Activated CD4-positive, alpha-beta memory T cell treated with anti-CD3 and anti-CD28 coated beads for 36 hours (primary cell): ENCODE results near the gene CADM1. TPM values are rescaled to one million over a fixed set of nuclear protein-coding genes. Genes with fewer than 3 reads are reported as not detected.

Source experiments
- CTCF ChIA-PET: fragments of 350-600 bp; sonication (Branson Sonifier 250); formaldehyde crosslinking; loops from one replicate; lab custom pipeline; 2021; ENCODE audit warnings: antibody characterized with exemption, inconsistent platforms; lab: Charles Lee
- POLR2A ChIA-PET: fragments of 350-600 bp; sonication (Branson Sonifier 250); formaldehyde crosslinking; loops from one replicate; lab custom pipeline; 2021; ENCODE audit warnings: antibody characterized with exemption; lab: Charles Lee
- DNase-seq: peaks from one replicate; pipeline ENCODE4 v3.0.0-alpha.2; 2020
- H3K27ac Mint-ChIP-seq: one replicate; pipeline ENCODE4 v1.8.0; 2021; ENCODE audit warnings: mixed read lengths
- H3K27me3 Mint-ChIP-seq: one replicate; pipeline ENCODE4 v1.8.0; 2021; ENCODE audit warnings: mixed read lengths
- H3K36me3 Mint-ChIP-seq: one replicate; pipeline ENCODE4 v1.8.0; 2021; ENCODE audit warnings: mixed read lengths
- H3K4me1 Mint-ChIP-seq: one replicate; pipeline ENCODE4 v1.8.0; 2021; ENCODE audit warnings: low read depth, mixed read lengths
- H3K4me3 Mint-ChIP-seq: one replicate; pipeline ENCODE4 v1.8.0; 2021; ENCODE audit warnings: mild to moderate bottlenecking, mixed read lengths
- H3K9me3 Mint-ChIP-seq: one replicate; pipeline ENCODE4 v1.8.0; 2021; ENCODE audit warnings: mixed read lengths
- intact Hi-C: fragments of 100-400 bp; cut with micrococcal nuclease; formaldehyde crosslinking; loops from one replicate; pipeline ENCODE4 v1.15.1; 2023
- total RNA-seq, 2 experiments: library from RNA; stranded (reverse); gene quantifications; one replicate each; pipeline ENCODE4 v1.2.3, GENCODE V29; 2021

The CADM1 gene
- total RNA-seq, 2 experiments from 2014 or later, result 0.95 to 1.5 TPM

GRCh38 chr11:115188898-115189278 lies 315.3 kb downstream of the CADM1 start:
- H3K4me1 Mint-ChIP-seq, result peaks cover 3% of the 10 kb centered on the region
- H3K27ac Mint-ChIP-seq, result no peak overlapping the region
- no peaks in the 10 kb centered on the region for H3K9me3 Mint-ChIP-seq
- peaks cover 9% of the 10 kb centered on the region for H3K27me3 Mint-ChIP-seq
- no peak overlapping the region for H3K4me3 Mint-ChIP-seq
- CTCF ChIA-PET, result no interaction called here
- no peak for DNase-seq
- no peaks in the 10 kb centered on the region for H3K36me3 Mint-ChIP-seq
- POLR2A ChIA-PET, result no interaction called here
- intact Hi-C loops, result no loop called here

GRCh38 chr11:115188188-115188897 lies 315.9 kb downstream of the CADM1 start:
- ChIA-PET CTCF (no interaction called here), POLR2A (no interaction called here)
- no peaks in the 10 kb centered on the region for H3K9me3 Mint-ChIP-seq
- no peak overlapping the region for H3K27ac Mint-ChIP-seq
- no peaks in the 10 kb centered on the region for H3K4me1 Mint-ChIP-seq
- intact Hi-C loops, result no loop called here
- H3K4me3 Mint-ChIP-seq, result no peak overlapping the region
- peaks cover 9% of the 10 kb centered on the region for H3K27me3 Mint-ChIP-seq
- no peaks in the 10 kb centered on the region for H3K36me3 Mint-ChIP-seq
- no peak for DNase-seq

- ChIA-PET CTCF (no interaction called here), POLR2A (no interaction called here)
- H3K36me3 Mint-ChIP-seq, result no peaks in the 10 kb centered on the region
- DNase-seq, result no peak
- H3K4me1 Mint-ChIP-seq, result no peaks in the 10 kb centered on the region
- no peaks in the 10 kb centered on the region for H3K9me3 Mint-ChIP-seq
- peaks cover 6% of the 10 kb centered on the region for H3K27me3 Mint-ChIP-seq
- no peak overlapping the region for H3K27ac Mint-ChIP-seq
- H3K4me3 Mint-ChIP-seq, result no peak overlapping the region
- intact Hi-C loops, result no loop called here
These were observed 318.3 kb downstream of the CADM1 start for GRCh38 chr11:115185931-115186330.

GRCh38 chr11:115185507-115185906 lies 318.7 kb downstream of the CADM1 start:
- POLR2A ChIA-PET, result no interaction called here
- no peak overlapping the region for H3K27ac Mint-ChIP-seq
- DNase-seq, result no peak
- intact Hi-C loops, result no loop called here
- no peaks in the 10 kb centered on the region for H3K36me3 Mint-ChIP-seq
- peaks cover 6% of the 10 kb centered on the region for H3K27me3 Mint-ChIP-seq
- no peaks in the 10 kb centered on the region for H3K4me1 Mint-ChIP-seq
- CTCF ChIA-PET, result no interaction called here
- H3K9me3 Mint-ChIP-seq, result no peaks in the 10 kb centered on the region
- H3K4me3 Mint-ChIP-seq, result no peak overlapping the region

GRCh38 chr11:115184901-115185300 lies 319.3 kb downstream of the CADM1 start:
- H3K4me3 Mint-ChIP-seq, result no peak overlapping the region
- DNase-seq, result no peak
- no peaks in the 10 kb centered on the region for H3K36me3 Mint-ChIP-seq
- POLR2A ChIA-PET, result no interaction called here
- no peaks in the 10 kb centered on the region for H3K9me3 Mint-ChIP-seq
- H3K27me3 Mint-ChIP-seq, result peaks cover 6% of the 10 kb centered on the region
- H3K27ac Mint-ChIP-seq, result no peak overlapping the region
- no peaks in the 10 kb centered on the region for H3K4me1 Mint-ChIP-seq
- CTCF ChIA-PET, result no interaction called here
- intact Hi-C loops, result no loop called here

- POLR2A ChIA-PET, result no interaction called here
- CTCF ChIA-PET, result no interaction called here
- no peaks in the 10 kb centered on the region for H3K36me3 Mint-ChIP-seq
- no peak overlapping the region for H3K27ac Mint-ChIP-seq
- H3K4me3 Mint-ChIP-seq, result no peak overlapping the region
- peaks cover 3% of the 10 kb centered on the region for H3K27me3 Mint-ChIP-seq
- intact Hi-C loops, result no loop called here
- H3K9me3 Mint-ChIP-seq, result no peaks in the 10 kb centered on the region
- no peaks in the 10 kb centered on the region for H3K4me1 Mint-ChIP-seq
- no peak for DNase-seq
These were observed 320.4 kb downstream of the CADM1 start for GRCh38 chr11:115183830-115184229.

GRCh38 chr11:115183136-115183535 lies 321.1 kb downstream of the CADM1 start:
- Mint-ChIP-seq H3K4me3 (no peak overlapping the region), H3K9me3 (no peaks in the 10 kb centered on the region), H3K27ac (no peak overlapping the region), H3K27me3 (peaks cover 3% of the 10 kb centered on the region), H3K36me3 (no peaks in the 10 kb centered on the region), H3K4me1 (no peaks in the 10 kb centered on the region)
- intact Hi-C loops, result no loop called here
- no peak for DNase-seq
- CTCF ChIA-PET, result no interaction called here
- POLR2A ChIA-PET, result no interaction called here

- no peaks in the 10 kb centered on the region for H3K36me3 Mint-ChIP-seq
- ChIA-PET CTCF (no interaction called here), POLR2A (no interaction called here)
- H3K27me3 Mint-ChIP-seq, result peaks cover 3% of the 10 kb centered on the region
- H3K9me3 Mint-ChIP-seq, result no peaks in the 10 kb centered on the region
- no peak overlapping the region for H3K4me3 Mint-ChIP-seq
- no peaks in the 10 kb centered on the region for H3K4me1 Mint-ChIP-seq
- intact Hi-C loops, result no loop called here
- DNase-seq, result no peak
- no peak overlapping the region for H3K27ac Mint-ChIP-seq
These were observed 321.8 kb downstream of the CADM1 start for GRCh38 chr11:115182282-115182955.

- Mint-ChIP-seq H3K27me3 (peaks cover under 1% of the 10 kb centered on the region), H3K27ac (no peak overlapping the region), H3K4me1 (no peaks in the 10 kb centered on the region), H3K4me3 (no peak overlapping the region), H3K36me3 (no peaks in the 10 kb centered on the region), H3K9me3 (no peaks in the 10 kb centered on the region)
- intact Hi-C loops, result no loop called here
- no peak for DNase-seq
- ChIA-PET POLR2A (no interaction called here), CTCF (no interaction called here)
These were observed 322.7 kb downstream of the CADM1 start for GRCh38 chr11:115181538-115181937.

- no peak for DNase-seq
- intact Hi-C loops, result no loop called here
- Mint-ChIP-seq H3K36me3 (no peaks in the 10 kb centered on the region), H3K9me3 (no peaks in the 10 kb centered on the region), H3K27me3 (no peaks in the 10 kb centered on the region), H3K4me1 (no peaks in the 10 kb centered on the region), H3K27ac (no peak overlapping the region), H3K4me3 (no peak overlapping the region)
- POLR2A ChIA-PET, result no interaction called here
- CTCF ChIA-PET, result no interaction called here
These were observed 323.9 kb downstream of the CADM1 start for GRCh38 chr11:115180272-115180671.

- no peak overlapping the region for H3K4me3 Mint-ChIP-seq
- ChIA-PET POLR2A (no interaction called here), CTCF (no interaction called here)
- H3K27ac Mint-ChIP-seq, result no peak overlapping the region
- intact Hi-C loops, result no loop called here
- H3K27me3 Mint-ChIP-seq, result no peaks in the 10 kb centered on the region
- DNase-seq, result no peak
- no peaks in the 10 kb centered on the region for H3K4me1 Mint-ChIP-seq
- no peaks in the 10 kb centered on the region for H3K36me3 Mint-ChIP-seq
- H3K9me3 Mint-ChIP-seq, result no peaks in the 10 kb centered on the region
These were observed 324.6 kb downstream of the CADM1 start for GRCh38 chr11:115179636-115180035.

- POLR2A ChIA-PET, result no interaction called here
These were observed 325.5 kb downstream of the CADM1 start for GRCh38 chr11:115178705-115179104.

GRCh38 chr11:115173136-115173535 lies 331.1 kb downstream of the CADM1 start:
- Mint-ChIP-seq H3K27ac (no peak overlapping the region), H3K4me1 (no peaks in the 10 kb centered on the region), H3K4me3 (no peak overlapping the region), H3K36me3 (no peaks in the 10 kb centered on the region), H3K27me3 (no peaks in the 10 kb centered on the region), H3K9me3 (no peaks in the 10 kb centered on the region)
- POLR2A ChIA-PET, result no interaction called here
- CTCF ChIA-PET, result interaction anchor here (0.6 kb wide), 2 partner anchors 14 to 457 kb away, joined by 3 read pairs; no protein-coding TSS in a partner anchor
- DNase-seq, result no peak
- intact Hi-C loops, result no loop called here

More at GRCh38 chr11:115178705-115179104, 325.5 kb downstream of the CADM1 start:
- H3K27me3 Mint-ChIP-seq, result no peaks in the 10 kb centered on the region
- no peak overlapping the region for H3K4me3 Mint-ChIP-seq
- intact Hi-C loops, result no loop called here
- no peak for DNase-seq
- no peaks in the 10 kb centered on the region for H3K36me3 Mint-ChIP-seq
- H3K9me3 Mint-ChIP-seq, result no peaks in the 10 kb centered on the region
- H3K4me1 Mint-ChIP-seq, result no peaks in the 10 kb centered on the region
- CTCF ChIA-PET, result interaction anchor here (0.5 kb wide), 1 partner anchor 251 kb away, joined by 3 read pairs; no protein-coding TSS in a partner anchor
- no peak overlapping the region for H3K27ac Mint-ChIP-seq
